Measurements from ENCODE around the gene EP400.

- TF ChIP-seq CTCF (conservative IDR thresholded peaks at IDR 0.05; ENCODE audit: low read depth, low read length) (no peak), EZH2 (IDR thresholded peaks at IDR 0.05; ENCODE audit: borderline replicate concordance, low read depth, low read length, poor library complexity, severe bottlenecking) (no peak)
Measured at GRCh38 chr12:131900397-131900796, 49.3 kb upstream of the EP400 start.
